Subcutaneous adipose tissue (tissue), 4 donors: Measurements from ENCODE around the gene FRY. TPM values are rescaled to one million over a fixed set of nuclear protein-coding genes. Genes with fewer than 3 reads are reported as not detected.

Experiments used
- CTCF ChIP-seq: fragments of 450-650 bp; IDR thresholded peaks from one replicate; pipeline ENCODE4 v1.5.1; 2016; ENCODE audit warnings: low read depth, mild to moderate bottlenecking, control low read depth, antibody characterized with exemption, moderate library complexity
- total RNA-seq, 4 donors: library from RNA; depleted of rRNA; stranded (reverse); fragments of >200 nt; gene quantifications; one replicate each; pipeline ENCODE4 v1.1.0, GENCODE V29; 2016

FRY gene
- total RNA-seq, 4 donors from 2014 or later = 26.2 to 71.6 (median 41.1) TPM

- no peak for TF ChIP-seq CTCF
Measured at GRCh38 chr13:32124743-32125142, 93.2 kb downstream of the FRY start.

- no peak for TF ChIP-seq CTCF
Measured at GRCh38 chr13:32125221-32125689, 93.7 kb downstream of the FRY start.

- no peak for TF ChIP-seq CTCF
Measured at GRCh38 chr13:32125751-32126150, 94.2 kb downstream of the FRY start.

GRCh38 chr13:32126278-32126677 is 94.7 kb downstream of the FRY start:
- TF ChIP-seq CTCF = no peak

- TF ChIP-seq CTCF = no peak
Measured at GRCh38 chr13:32126756-32127155, 95.2 kb downstream of the FRY start.

- no peak for TF ChIP-seq CTCF
Measured at GRCh38 chr13:32127691-32128090, 96.1 kb downstream of the FRY start.

GRCh38 chr13:32134241-32135055 is 102.9 kb downstream of the FRY start:
- no peak for TF ChIP-seq CTCF
